Esophagus squamous epithelium (tissue), 4 donors: ENCODE results near the gene KLF5.

Source experiments
- CTCF ChIP-seq, 6 experiments: fragments of 450-650 bp in 4 of 6; fragments of 200-600 bp in 2 of 6; sonication (generic) in 2 of 6; IDR thresholded peaks; one replicate each; pipeline ENCODE4 v1.5.1; 2016 to 2019; ENCODE audit warnings: antibody characterized with exemption in 6 of 6, mild to moderate bottlenecking in 4 of 6, moderate library complexity in 4 of 6
- POLR2A ChIP-seq, 4 donors: fragments of 450-650 bp; IDR thresholded peaks; one replicate each; pipeline ENCODE4 v1.6.1; 2017; ENCODE audit warnings: antibody characterized with exemption in 4 of 4, mild to moderate bottlenecking in 4 of 4, moderate library complexity in 3 of 4

DNA sequence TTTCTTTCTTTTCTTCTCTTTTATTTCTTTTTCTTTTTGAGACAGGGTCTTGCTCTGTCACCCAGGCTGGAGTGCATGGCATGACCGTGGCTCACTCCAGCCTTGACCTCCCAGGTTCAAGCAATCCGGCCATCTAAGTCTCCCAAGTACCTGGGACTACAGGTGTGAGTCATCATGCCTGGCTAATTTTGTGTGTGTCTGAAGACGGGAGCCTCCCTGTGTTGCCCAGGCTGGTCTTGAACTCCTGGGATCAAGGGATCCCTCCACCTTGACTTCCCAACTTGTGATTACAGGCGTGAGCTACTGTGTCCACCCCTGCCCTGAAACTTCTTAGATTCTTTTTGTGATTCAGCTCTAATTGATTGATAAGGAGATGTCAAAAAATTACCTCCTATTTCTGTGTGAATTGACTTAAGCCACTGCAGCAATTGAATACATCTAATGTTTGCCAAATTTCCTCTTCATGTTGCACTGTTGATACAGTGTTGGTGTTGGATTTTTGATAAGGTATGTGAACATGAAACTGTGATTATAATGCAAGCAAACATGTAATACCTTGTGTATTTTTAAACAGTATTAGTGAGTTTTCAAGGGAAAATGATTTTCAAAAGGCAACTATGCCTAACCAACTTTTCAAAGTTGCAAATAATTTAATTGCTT is 22.6 kb downstream of the KLF5 start:
- no peak for TF ChIP-seq POLR2A (IDR thresholded peaks at IDR 0.05)
- TF ChIP-seq CTCF (IDR thresholded peaks at IDR 0.05), result no peak
